GM12878 (cell line): ENCODE measurements around the gene COG4.

Experiments
- CTCF ChIP-seq, 3 experiments: IDR thresholded peaks in 2 of 3; conservative IDR thresholded peaks in 1 of 3; 2 replicates each; pipeline ENCODE4 v1.5.1; 2011; ENCODE audit warnings: low read depth in 3 of 3, low read length in 3 of 3, mild to moderate bottlenecking in 3 of 3, control low read depth in 2 of 3, moderate library complexity in 2 of 3, inconsistent platforms in 1 of 3, mixed read lengths in 1 of 3; ENCODE audit not compliant: control insufficient read depth in 2 of 3, insufficient read depth in 1 of 3; ENCODE audit errors: extremely low read depth in 1 of 3
- EP300 ChIP-seq, 2 experiments: fragments of 150-350 bp in 1 of 2; IDR thresholded peaks; 2 replicates each; pipeline ENCODE4 v1.6.1; 2011 to 2012; ENCODE audit warnings: low read depth in 2 of 2, low read length in 2 of 2, borderline replicate concordance in 1 of 2, improper control_type of control experiment in 1 of 2, inconsistent platforms in 1 of 2; ENCODE audit not compliant: control insufficient read depth in 1 of 2
- FOXK2 ChIP-seq: fragments of 450-650 bp; IDR thresholded peaks from 2 replicates; pipeline ENCODE4 v1.6.1; 2017; ENCODE audit warnings: mild to moderate bottlenecking, moderate library complexity
- IRF3 ChIP-seq: fragments of 450-650 bp; IDR thresholded peaks from 2 replicates; pipeline ENCODE4 v1.6.1; 2014; ENCODE audit warnings: mild to moderate bottlenecking
- MAX ChIP-seq: IDR thresholded peaks from 2 replicates; pipeline ENCODE4 v1.6.1; 2012; ENCODE audit warnings: low read depth, low read length, improper control_type of control experiment

GRCh38 chr16:70440009-70440692, 83.2 kb downstream of the COG4 start:
- TF ChIP-seq IRF3 (no peak), FOXK2 (no peak), EP300 (IDR thresholded peaks at IDR 0.05; ENCODE audit: borderline replicate concordance in 1 of 2, control insufficient read depth in 1 of 2, low read depth in 2 of 2, low read length in 2 of 2) (no peak), CTCF (IDR thresholded peaks at IDR 0.05 in 2 of 3, conservative IDR thresholded peaks at IDR 0.05 in 1 of 3; ENCODE audit: control insufficient read depth in 2 of 3, extremely low read depth in 1 of 3, insufficient read depth in 1 of 3, low read depth in 3 of 3, low read length in 3 of 3) (no peak), MAX (no peak)
